ENCODE data around the gene CNGA2.
"Not testable (repeated sequence)": the region's sequence is repeated elsewhere in the genome, so short reads cannot be mapped to it uniquely, and the experiment has no call there.

The CNGA2 gene

DNA sequence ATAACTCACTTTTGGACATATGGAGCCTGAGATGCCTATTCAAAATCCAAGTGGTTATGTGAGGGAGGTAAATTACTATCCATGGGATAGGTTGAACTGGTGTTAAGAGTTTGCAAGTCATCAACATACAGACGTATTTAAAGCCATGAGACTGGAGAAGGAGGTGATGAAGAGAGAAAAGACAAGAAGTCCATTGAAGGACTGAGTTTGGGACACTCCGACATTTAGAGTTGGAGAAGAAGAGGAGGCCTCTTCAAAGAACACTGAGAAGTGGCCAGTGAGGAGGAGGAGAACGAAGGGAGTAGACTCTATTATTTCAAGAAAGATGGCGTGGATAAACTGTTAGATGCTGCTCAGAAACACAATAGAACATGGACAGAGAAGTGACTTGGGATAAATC is at the start of gene CNGA2:
TSS of gene CNGA2 (plus strand) at position 301 of the 400 bp plus-strand sequence. CDS start 3,738 bp downstream, outside the sequence.
- DNase-seq (ENCODE audit: low read depth): no peak

DNA sequence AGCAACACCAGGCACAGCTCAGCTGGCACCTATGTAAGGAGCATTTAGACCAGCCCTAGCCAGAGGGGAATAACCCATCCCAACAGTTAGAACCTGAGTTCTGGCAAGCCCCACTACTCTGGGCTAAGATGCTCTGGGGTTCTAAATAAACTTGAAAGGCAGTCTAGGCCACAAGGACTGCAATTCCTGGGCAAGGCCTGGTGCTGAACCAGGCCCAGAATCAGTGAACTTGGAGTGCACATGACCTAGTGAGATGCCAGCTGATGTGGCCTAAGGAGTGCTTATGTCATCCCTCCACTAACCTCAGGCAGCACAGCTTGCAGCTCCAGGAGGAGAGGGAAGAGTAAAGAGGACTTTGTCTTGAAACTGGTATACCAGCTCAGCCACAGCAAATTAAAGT is 46.9 kb upstream of the CNGA2 start:
- DNase-seq (ENCODE audit: low read depth): no peak

DNA sequence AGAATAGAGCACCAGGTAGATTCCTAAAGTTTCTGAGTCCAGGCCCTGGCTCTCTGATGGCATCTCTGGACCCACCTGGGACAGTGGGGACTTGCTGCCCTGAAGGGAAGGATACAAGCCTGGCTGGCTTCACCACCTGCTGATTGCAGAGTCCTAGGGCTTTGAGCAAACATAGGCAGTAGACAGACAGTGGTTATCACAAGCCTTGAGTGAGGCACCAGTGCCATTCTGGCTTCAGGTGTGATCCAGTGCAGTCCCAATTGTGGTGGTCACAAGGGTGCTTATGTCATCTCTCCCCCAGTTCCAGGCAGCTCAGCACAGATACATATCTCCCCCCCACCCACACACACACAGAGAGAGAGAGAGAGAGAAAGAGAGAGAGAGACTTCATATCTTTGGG is 45.9 kb upstream of the CNGA2 start:
- no peak for DNase-seq (ENCODE audit: low read depth)

DNA sequence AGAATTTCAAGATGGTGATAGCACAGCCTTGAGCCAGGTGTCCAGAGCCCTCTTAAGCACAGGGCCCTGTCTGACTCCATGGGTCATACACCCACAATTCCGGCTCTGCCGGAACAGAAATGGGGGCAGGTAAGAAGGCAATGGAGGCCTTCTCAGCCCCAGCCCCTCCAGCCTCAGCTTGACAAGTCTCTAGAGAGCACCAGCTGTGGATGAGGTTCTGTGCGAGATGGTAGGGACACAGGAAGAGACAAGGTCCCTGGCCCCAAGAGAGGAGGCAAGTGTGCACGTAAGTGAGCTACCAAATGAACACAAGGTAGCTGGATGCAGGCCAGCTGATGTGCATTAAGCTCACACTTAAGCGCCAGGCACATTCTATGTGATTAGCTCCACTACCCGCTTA is 41.7 kb upstream of the CNGA2 start:
- no peak for DNase-seq (ENCODE audit: low read depth)

DNA sequence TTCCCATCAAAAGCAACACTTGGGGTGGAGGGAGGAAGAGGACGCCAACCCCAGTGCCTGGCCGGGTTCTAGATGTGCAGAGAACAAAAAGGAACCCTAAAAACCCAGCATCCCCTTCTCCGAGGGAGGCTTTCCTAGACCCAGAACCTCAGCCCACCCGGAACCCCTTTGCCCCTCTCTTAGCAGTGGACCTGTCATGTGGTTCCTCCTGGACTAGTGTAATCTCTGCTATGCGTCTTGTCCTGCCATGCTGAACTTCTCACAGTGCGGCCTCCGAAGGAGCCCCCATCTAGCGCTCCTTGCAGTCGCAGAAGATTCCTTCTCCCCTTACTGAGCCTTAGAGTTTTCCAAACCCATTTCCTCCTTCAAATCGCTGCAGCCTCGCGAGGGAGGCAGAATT is 40.4 kb upstream of the CNGA2 start:
- no peak for DNase-seq (ENCODE audit: low read depth)

DNA sequence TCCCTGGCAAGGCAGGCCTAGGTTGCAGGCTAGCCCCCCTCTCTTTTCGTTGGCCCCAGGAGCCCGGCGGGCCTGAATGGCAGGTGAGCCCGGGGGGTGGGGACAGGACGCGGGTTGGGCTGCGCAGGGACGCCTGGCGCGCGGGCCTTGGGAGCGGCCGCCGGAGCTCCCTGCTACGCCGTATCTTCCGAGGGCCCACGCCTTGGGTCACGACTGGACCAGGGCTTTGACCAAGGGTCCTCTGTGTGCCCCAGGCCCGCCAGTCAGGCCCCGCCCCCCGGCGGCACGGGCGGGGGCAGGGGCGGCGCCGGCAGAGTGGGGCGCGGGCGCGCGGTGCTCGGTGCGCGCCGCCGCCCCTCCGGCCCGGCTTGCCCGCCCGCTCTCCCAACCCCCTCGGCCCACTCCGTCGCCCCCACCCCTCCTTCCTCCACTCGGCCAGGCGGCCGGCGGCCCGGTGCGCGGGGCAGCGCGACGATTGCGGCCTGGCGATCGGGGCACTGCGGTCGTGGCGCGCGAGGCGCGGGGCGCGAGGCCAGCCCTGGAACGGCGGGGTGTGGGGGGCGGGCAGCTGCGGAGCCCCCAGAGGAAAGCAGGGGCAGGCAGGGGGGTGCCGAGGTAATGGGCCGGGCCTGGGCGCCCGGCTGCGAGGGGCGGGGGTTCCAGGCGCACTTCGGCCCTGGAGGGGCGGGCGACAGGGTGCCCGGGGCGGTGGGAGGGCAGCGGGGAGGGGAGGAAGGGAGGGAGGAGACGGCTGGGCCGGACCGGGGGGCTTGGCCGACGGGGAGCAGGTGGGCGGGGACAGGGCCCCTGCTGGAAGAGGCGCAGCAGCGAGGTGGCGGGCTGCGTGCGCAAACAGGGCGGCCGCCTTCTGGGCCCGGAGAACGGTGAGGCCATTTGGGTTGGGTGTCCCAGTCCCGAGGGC is 39.6 kb upstream of the CNGA2 start, which contains the start of gene PRRG3:
TSS of gene PRRG3 (plus strand) at position 798 of the 922 bp plus-strand sequence. CDS start 3,357 bp downstream, outside the sequence.
- DNase-seq (ENCODE audit: low read depth): no peak

DNA sequence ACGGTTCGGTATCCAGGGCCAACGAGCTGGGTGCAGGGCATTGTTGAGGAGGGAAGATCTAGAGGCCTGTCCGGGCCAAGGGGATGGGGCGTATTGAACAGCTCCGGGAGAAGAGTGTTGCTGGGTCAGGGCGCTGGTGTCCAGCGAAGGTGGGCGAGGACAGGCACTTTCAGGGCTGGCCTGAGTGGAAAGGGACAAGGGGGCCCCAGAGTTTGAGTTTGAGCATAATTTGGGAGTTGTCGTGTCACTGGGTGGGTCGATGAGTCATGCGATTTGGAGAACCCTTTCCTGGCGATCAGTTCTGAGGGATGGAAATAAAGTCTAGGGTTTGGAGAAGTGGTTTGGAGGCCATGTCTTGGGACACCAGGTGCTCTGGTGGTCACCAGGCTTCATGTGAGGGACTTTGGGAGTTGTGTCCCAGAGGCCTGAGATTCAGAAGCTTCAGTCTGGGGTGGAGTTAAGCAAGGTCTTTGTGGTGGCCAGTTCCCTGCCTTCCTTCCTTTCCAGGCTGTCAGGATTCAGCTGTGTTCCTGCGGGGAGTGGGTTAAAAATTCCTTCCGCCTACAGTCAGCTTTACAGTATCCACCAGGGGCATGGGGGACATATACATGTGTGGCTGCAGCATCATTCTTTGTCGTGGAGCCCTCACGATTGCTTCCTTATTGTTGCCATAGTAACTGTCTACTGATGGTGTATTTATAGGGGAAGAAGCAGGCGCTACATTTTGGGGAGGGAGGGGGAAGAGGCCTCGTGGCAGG is 38.8 kb upstream of the CNGA2 start:
- DNase-seq (ENCODE audit: low read depth): no peak

DNA sequence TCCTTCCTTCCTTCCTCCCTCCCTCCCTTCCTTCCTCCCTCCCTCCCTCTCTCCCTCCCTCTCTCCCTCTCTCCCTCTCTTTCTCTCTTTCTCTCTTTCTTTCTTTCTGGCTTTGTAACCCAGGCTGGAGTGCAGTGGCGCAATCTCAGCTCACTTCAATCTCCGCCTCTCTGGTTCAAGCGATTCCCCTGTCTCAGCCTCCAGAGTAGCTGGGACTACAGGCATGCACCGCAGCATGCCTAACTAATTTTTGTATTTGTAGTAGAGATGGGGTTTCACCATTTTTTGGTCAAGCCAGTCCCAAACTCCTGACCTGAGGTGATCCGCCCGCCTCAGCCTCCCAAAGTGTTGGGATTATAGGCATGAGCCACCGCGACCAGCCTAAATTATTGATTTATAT is 37.5 kb upstream of the CNGA2 start:
- not testable (repeated sequence) for DNase-seq (ENCODE audit: low read depth)

DNA sequence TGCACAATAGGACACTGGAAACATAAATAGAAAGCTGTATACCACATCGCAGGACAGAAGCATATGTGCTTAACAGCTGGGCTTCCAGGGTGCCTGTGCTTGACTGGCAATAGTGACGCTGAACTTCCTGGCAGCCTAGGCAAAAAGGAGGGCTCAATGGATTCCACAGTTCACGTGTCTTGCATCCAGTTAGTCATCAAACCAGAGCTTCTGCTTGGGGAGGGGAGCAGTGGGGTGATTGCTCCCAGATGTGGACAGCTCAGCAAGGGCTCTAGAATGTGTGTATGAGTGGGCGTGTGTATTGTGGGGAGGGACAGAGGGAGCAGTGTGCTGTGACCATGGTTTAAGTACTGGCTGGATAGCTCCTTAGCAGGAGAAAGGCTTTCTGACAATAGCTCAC is 37.0 kb upstream of the CNGA2 start:
- no peak for DNase-seq (ENCODE audit: low read depth)

DNA sequence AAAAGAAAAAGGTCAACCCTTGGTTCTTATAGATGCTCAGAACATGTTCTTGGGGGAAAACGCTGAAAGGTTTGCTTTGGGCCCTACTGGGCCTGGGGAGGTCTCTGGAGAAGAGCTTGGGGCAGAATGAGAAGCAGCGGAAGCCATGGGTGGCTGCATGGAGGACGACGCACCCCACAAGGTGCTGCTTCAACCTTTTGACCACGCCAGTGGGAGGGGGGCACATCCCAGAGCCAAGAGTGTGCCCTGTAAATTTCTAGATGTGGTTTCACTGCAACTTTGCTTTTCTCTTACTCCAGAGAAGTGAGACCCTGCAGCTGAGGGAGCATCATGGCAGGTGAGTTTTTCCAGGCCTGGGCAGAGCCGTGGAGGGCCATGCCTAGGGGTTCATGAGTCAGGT is 36.1 kb upstream of the CNGA2 start:
- DNase-seq (ENCODE audit: low read depth): no peak

DNA sequence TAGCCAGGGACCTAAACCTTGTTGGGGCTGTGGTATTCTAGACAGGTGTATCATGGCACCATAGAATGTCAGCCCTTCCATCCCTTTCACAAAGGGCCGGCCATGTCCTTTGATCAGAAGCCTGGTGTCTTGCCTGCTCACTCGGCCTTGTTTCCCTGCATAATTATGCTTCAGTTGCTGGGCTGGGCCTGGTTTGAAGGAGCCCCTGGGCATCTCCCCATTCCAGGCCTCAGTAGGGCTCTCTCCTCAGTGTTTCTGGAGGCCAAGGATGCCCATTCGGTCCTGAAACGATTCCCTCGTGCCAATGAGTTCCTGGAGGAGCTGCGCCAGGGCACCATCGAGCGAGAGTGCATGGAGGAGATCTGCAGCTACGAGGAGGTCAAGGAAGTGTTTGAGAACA is 34.8 kb upstream of the CNGA2 start:
- no peak for DNase-seq (ENCODE audit: low read depth)

DNA sequence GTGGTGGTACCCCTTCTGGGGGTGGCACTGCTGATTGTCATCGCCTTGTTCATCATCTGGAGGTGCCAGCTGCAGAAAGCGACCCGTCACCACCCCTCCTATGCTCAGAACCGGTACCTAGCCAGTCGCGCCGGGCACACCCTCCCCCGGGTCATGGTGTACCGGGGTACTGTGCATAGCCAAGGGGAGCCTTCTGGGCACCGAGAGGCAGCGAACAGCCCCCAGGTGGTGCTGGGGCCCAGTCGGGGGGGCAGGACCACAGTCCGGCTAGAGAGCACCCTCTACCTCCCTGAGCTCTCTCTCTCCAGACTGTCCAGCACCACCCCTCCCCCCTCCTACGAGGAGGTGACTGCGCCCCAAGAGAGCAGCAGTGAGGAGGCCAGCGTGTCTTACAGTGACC is 34.0 kb upstream of the CNGA2 start:
- no peak for DNase-seq (ENCODE audit: low read depth)

DNA sequence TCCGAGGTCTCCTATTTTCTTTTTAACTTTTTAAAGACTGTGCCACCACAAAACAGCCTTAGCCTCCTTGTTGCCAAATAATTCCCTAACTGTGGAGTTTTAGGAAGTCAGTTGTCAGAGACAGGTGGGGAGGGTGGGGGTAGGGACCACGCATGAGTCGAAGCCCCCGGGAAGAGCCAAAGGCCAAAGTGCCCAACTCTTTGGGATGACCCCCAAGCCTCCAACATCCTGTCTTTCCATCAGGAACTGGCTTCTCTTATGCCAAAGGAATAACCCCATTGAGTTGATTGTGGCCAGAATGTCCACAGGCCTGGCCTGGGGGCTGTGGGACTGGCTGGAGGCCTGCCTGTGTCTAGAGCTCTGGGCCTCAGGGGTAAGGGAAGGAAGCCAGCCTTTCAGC is 33.5 kb upstream of the CNGA2 start:
- DNase-seq (ENCODE audit: low read depth): no peak

DNA sequence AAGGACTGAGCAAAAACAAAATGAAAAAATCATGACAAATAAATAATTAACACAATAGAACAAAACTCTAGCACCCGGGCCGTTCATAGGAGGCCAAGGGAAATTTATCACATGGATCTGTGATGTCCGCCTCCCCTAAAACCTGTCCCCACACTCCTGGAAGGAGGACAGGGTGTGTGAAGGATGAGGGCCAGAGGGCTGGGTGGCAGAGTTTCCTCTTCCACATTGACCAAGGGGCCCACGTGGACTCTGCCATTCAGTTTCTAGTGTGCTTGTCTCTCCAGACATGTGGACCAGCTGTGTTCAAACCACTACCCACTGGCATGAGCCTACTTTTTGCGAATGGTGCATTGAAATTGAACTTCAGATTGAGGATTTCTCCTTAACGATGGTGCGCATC is 33.0 kb upstream of the CNGA2 start:
- DNase-seq (ENCODE audit: low read depth): no peak

DNA sequence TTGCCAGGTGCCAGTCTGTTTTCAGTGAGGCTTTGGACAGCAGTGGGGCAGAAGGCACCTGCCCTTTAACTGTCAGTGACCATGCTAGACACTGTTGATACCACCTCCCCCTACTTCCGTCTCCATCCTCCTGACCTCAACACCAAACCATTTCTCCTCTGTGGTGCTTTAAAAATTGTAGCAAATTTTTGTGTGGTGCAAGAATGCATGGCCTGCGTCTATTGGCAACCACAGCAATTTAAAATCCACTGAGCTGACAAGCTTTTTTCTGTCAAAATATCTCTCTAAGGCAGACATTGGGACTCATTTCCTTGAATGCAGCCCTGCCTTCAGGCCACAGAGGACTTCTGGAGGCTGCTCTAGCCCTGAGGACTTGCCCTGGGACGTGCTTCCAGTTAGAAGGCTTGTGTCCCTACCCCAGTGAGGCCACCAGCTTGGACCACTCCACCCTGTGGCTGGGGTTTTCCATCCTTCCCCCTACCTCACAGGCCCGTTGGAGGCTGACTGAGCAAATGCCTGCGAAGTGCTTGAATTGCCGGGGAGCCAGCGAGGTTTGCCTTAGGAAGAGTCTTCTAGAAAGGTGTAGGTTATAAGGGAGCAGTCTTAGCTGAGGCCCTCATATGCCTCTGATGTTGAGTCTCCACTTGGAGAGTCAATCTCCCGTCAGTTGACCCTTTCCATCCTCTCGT is 32.4 kb upstream of the CNGA2 start:
- DNase-seq (ENCODE audit: low read depth): no peak

DNA sequence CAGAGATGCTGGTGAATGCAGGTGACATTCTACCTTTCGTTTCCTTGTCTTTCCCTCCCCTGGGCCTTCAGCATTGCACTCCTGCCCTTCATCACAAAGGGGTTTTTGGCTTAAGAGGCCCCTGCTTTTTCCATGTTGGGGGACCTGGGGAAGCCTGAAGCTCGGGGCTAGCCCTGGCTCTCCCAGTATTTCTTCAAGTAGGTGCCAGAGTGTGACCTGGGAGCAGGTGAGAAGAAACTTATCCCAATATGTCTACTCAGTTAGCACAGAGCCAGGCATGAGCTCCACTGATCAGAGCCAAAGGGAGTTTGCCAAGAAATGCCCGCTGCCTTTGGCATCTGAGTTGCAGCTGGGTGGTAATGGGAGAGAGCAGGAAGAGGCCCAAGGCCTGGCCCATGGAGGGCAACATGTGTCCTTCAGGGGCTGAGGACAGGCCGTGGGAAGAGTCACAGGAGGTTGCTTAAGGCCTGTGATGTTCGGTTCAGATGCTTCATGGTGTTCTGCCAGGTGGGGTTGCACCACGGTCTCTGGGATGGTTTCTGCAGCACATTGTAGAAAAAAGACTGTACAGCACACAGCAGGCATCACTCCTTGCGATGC is 31.7 kb upstream of the CNGA2 start:
- no peak for DNase-seq (ENCODE audit: low read depth)

DNA sequence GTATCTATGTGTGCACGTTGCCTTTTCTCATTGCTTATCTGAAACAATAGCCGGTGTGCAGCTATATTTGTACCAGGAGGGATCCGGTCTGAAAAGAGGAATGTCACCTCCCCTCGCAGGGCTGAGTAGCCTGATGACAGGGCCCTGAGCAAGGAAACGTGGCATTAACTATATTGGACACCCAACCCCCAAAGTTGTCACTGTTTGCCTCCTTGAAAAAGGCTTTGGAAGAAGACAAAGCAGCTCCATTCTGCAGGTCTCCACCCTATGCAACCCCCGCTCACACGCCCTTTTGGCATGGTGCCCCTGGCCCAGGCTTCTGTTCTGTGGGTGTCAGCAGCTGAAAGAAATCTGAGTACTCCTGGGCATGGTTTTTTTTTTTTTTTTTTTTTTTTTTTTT is 31.1 kb upstream of the CNGA2 start:
- DNase-seq (ENCODE audit: low read depth): no peak

DNA sequence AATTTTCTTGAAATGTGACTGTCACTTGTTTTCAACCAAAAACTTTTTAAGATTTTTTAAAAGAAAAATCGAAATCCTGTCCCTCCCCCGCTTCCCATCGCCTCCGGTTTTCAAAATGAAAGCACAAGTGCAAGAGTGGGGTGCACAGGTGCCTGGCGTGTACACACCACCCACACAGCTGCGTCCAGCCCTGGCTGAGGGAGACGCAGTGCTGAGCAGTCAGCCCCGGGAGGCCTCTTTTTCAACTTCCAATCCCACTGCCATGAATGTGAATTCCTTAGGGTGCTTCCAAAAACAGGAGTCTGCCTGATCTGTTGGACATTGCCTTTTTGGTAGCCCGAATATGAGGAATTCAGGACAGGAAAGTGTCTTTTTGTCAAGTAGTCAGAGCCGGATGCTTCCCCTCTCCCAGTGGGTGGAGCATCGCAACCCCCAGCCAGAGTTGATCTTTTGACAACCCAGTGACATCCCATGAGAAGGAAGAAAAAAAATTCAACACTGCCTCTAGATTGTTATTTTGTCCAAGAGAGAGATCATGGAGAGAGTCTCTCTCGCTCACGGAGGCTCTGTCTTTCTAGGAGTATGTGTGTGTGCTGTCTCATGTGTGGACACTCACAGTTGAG is 30.4 kb upstream of the CNGA2 start:
- no peak for DNase-seq (ENCODE audit: low read depth)

DNA sequence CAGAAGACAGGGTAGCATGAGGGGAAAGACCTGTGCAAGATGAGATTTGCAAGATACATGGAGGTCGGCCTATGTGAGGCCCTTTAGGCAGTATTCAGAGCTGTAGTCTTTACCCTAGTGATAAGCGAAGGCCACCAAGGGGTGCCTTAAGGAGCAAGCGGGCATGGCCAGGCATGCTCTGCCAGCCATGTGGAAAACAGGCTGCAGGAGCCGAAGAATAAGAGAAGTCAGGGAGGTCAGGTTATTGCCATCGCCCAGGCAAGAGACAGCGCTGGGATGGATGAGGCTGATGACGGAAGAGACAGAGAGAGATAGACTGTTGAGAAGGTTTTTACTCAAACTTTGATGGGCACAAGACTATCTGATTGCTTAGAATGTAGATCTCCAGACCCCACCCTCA is 25.7 kb upstream of the CNGA2 start:
- DNase-seq (ENCODE audit: low read depth): no peak

DNA sequence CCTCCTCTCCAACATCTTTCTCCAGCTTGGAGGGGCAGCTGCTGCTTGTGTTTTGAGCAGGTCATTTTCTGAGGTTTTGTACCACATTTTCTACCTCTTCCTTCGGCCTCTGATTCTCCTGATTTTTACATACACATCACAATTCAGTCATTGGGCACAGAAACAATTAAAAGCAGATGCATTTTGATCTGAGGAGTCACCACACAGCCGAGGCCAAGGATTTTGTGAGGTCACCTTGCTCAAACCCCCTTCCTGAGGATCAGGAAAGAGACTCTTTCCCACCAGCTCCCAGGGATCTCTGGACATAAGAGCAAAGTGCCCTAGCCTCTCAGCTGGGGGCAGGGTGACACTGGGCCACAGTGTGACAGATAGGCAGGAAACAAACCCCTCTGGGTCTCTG is 24.1 kb upstream of the CNGA2 start:
- DNase-seq (ENCODE audit: low read depth): no peak

DNA sequence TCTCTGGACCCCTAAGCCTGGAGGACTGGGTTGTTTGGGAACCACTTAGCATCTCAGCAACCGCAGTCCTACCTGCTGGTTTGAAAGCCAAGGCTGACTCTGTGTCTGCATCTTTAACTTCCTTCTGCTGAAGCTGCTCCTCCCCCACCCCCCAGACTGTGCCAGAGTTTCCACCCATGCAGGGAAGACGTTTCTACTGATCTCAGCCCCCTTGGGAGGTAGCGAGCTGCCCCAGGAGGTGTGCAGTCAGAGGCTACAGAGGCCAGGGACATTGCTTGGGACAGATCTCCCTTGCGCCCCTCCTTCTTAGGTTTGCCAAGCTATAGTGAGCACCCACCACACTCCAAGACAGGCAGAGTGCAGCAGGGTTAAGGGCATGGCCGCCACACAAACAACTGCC is 23.4 kb upstream of the CNGA2 start:
- DNase-seq (ENCODE audit: low read depth): no peak

DNA sequence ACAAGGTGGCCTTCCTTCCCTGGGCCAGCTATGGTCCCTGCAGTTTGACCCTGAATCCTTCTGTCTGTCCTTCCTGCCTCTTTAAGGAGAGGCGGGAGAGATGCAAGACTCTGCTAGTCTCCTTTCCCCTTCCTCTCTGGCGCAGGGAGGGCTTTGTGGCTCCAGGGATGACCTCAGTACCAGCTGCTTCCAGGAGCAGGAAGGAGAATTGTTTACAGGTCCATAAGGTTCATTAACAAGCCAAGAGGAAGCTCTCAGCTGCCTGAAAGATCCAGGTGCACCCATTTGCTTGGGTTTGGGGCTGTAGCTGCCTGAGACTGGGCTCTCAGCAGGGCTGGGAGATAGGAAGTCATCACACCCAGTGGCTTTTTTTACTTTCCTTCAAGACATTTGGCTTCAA is 22.8 kb upstream of the CNGA2 start:
- DNase-seq (ENCODE audit: low read depth): no peak

Measured in amniotic epithelial cell (primary cell).